Caco-2 (cell line): Measurements from ENCODE around the gene PROM2. TPM values are rescaled to one million over a fixed set of nuclear protein-coding genes. Genes with fewer than 3 reads are reported as not detected.
"Not testable (repeated sequence)": the region's sequence is repeated elsewhere in the genome, so short reads cannot be mapped to it uniquely, and the experiment has no call there.

ENCODE experiments used
- BruUV-seq: library from RNA; stranded (reverse); fragments of 400-500 nt; replicated peaks from 2 replicates; lab custom pipeline; 2021; lab: Mats Ljungman, UMichigan
- CTCF ChIA-PET: fragments of 300-600 bp; sonication (Branson Sonifier 250); formaldehyde crosslinking; loops from one replicate; lab custom pipeline; 2022; ENCODE audit warnings: antibody characterized with exemption; lab: Charles Lee
- POLR2A ChIA-PET: fragments of 300-600 bp; sonication (Branson Sonifier 250); formaldehyde crosslinking; loops from one replicate; lab custom pipeline; 2022; ENCODE audit warnings: antibody characterized with exemption; lab: Charles Lee
- DNase-seq, 2 experiments: peaks; one replicate each; pipeline versions ENCODE4 v3.0.0 to v3.0.0-alpha.2; 2020 to 2022
- H3K27me3 ChIP-seq: replicated peaks from 2 replicates; pipeline ENCODE4 v1.6.0; 2011; ENCODE audit warnings: low read length; ENCODE audit not compliant: control insufficient read depth, insufficient read depth
- H3K36me3 ChIP-seq: 2 replicates; pipeline ENCODE4 v1.5.1; 2011; ENCODE audit warnings: low read length; ENCODE audit not compliant: control insufficient read depth, insufficient read depth
- H3K4me1 ChIP-seq: fragments of 250-450 bp; sonication (Bioruptor Pico); 2 replicates; pipeline ENCODE4 v1.5.1; 2020; ENCODE audit warnings: mild to moderate bottlenecking
- H3K4me3 ChIP-seq: 2 replicates; pipeline ENCODE4 v1.5.1; 2011; ENCODE audit warnings: low read depth, mild to moderate bottlenecking, control low read depth, low read length
- H3K9me3 ChIP-seq: fragments of 250-450 bp; sonication (Bioruptor Pico); 2 replicates; pipeline ENCODE4 v1.5.1; 2020; ENCODE audit warnings: mild to moderate bottlenecking, moderate library complexity
- H3K27ac Mint-ChIP-seq: one replicate; pipeline ENCODE4 v1.8.0; 2022; ENCODE audit warnings: mixed read lengths; ENCODE audit not compliant: unreplicated experiment
- H3K27me3 Mint-ChIP-seq: one replicate; pipeline ENCODE4 v1.8.0; 2022; ENCODE audit warnings: mixed read lengths; ENCODE audit not compliant: insufficient read depth, unreplicated experiment
- H3K36me3 Mint-ChIP-seq: one replicate; pipeline ENCODE4 v1.8.0; 2022; ENCODE audit warnings: mild to moderate bottlenecking, mixed read lengths; ENCODE audit not compliant: insufficient read depth, unreplicated experiment
- H3K4me1 Mint-ChIP-seq: one replicate; pipeline ENCODE4 v1.8.0; 2022; ENCODE audit warnings: low read depth, mixed read lengths; ENCODE audit not compliant: unreplicated experiment
- H3K4me3 Mint-ChIP-seq: one replicate; pipeline ENCODE4 v1.8.0; 2022; ENCODE audit warnings: mild to moderate bottlenecking, moderate library complexity, mixed read lengths; ENCODE audit not compliant: unreplicated experiment
- H3K9me3 Mint-ChIP-seq: one replicate; pipeline ENCODE4 v1.8.0; 2022; ENCODE audit warnings: mixed read lengths; ENCODE audit not compliant: unreplicated experiment
- CTCF ChIP-seq, 2 experiments: fragments of 200-600 bp in 1 of 2; IDR thresholded peaks; 1 replicate in 1 of 2; 2 replicates in 1 of 2; pipeline versions ENCODE4 v1.5.1 to v1.8.0; 2011 to 2022; ENCODE audit warnings: antibody characterized with exemption in 1 of 2, control low read depth in 1 of 2, inconsistent platforms in 1 of 2, low read depth in 1 of 2, low read length in 1 of 2, mild to moderate bottlenecking in 1 of 2, moderate library complexity in 1 of 2; ENCODE audit not compliant: insufficient read depth in 1 of 2, severe bottlenecking in 1 of 2, unreplicated experiment in 1 of 2
- intact Hi-C: fragments of 100-400 bp; cut with micrococcal nuclease; formaldehyde crosslinking; loops from one replicate; pipeline ENCODE4 v1.10.0; 2022; ENCODE audit not compliant: unreplicated experiment
- total RNA-seq: library from RNA; stranded (reverse); gene quantifications from 2 replicates; pipeline ENCODE4 v1.2.3, GENCODE V29; 2022

Gene PROM2
- total RNA-seq, 1 experiment from 2014 or later, result 0.82 TPM

GRCh38 chr2:95238131-95238530 is 36.1 kb upstream of the PROM2 start:
- no peak overlapping the region for H3K4me3 Mint-ChIP-seq
- Histone ChIP-seq H3K9me3 (peaks cover 17% of the 10 kb centered on the region; the same call in 1 of the 2 replicates), H3K36me3 (no peaks in the 10 kb centered on the region), H3K4me3 (no peak overlapping the region), H3K4me1 (no peaks in the 10 kb centered on the region), H3K27me3 (no peaks in the 10 kb centered on the region)
- intact Hi-C loops, result no loop called here
- H3K9me3 Mint-ChIP-seq, result peaks cover 22% of the 10 kb centered on the region
- H3K4me1 Mint-ChIP-seq, result no peaks in the 10 kb centered on the region
- no peak for TF ChIP-seq CTCF (IDR thresholded peaks at IDR 0.05; ENCODE audit: insufficient read depth in 1 of 2, low read depth in 1 of 2, low read length in 1 of 2, severe bottlenecking in 1 of 2, unreplicated experiment in 1 of 2)
- H3K27me3 Mint-ChIP-seq, result no peaks in the 10 kb centered on the region
- peaks cover 5% of the 10 kb centered on the region for H3K36me3 Mint-ChIP-seq
- ChIA-PET CTCF (no interaction called here), POLR2A (no interaction called here)
- DNase-seq, result no peak
- no TSS peak for BruUV-seq
- no peak overlapping the region for H3K27ac Mint-ChIP-seq

GRCh38 chr2:95240091-95240490 is 34.2 kb upstream of the PROM2 start:
- no TSS peak for BruUV-seq
- POLR2A ChIA-PET, result no interaction called here

GRCh38 chr2:95240556-95240955 is 33.7 kb upstream of the PROM2 start:
- no peak for DNase-seq
- Histone ChIP-seq H3K4me1 (no peaks in the 10 kb centered on the region), H3K9me3 (peaks cover 17% of the 10 kb centered on the region; the same call in 1 of the 2 replicates), H3K27me3 (no peaks in the 10 kb centered on the region), H3K4me3 (no peak overlapping the region), H3K36me3 (no peaks in the 10 kb centered on the region)
- no peak for TF ChIP-seq CTCF (IDR thresholded peaks at IDR 0.05; ENCODE audit: insufficient read depth in 1 of 2, low read depth in 1 of 2, low read length in 1 of 2, severe bottlenecking in 1 of 2, unreplicated experiment in 1 of 2)
- CTCF ChIA-PET, result no interaction called here
- intact Hi-C loops, result no loop called here
- Mint-ChIP-seq H3K36me3 (peaks cover 5% of the 10 kb centered on the region), H3K27ac (no peak overlapping the region), H3K4me3 (no peak overlapping the region), H3K27me3 (no peaks in the 10 kb centered on the region), H3K9me3 (peaks cover 25% of the 10 kb centered on the region), H3K4me1 (no peaks in the 10 kb centered on the region)
- no TSS peak for BruUV-seq
- POLR2A ChIA-PET, result no interaction called here

More at GRCh38 chr2:95240091-95240490, 34.2 kb upstream of the PROM2 start:
- no peak for DNase-seq
- Histone ChIP-seq H3K4me3 (no peak overlapping the region), H3K4me1 (no peaks in the 10 kb centered on the region), H3K9me3 (peaks cover 17% of the 10 kb centered on the region; the same call in 1 of the 2 replicates), H3K27me3 (no peaks in the 10 kb centered on the region), H3K36me3 (no peaks in the 10 kb centered on the region)
- H3K36me3 Mint-ChIP-seq, result peaks cover 5% of the 10 kb centered on the region
- H3K27me3 Mint-ChIP-seq, result no peaks in the 10 kb centered on the region
- H3K27ac Mint-ChIP-seq, result no peak overlapping the region
- intact Hi-C loops, result no loop called here
- H3K9me3 Mint-ChIP-seq, result peaks cover 22% of the 10 kb centered on the region
- no peak for TF ChIP-seq CTCF (IDR thresholded peaks at IDR 0.05; ENCODE audit: insufficient read depth in 1 of 2, low read depth in 1 of 2, low read length in 1 of 2, severe bottlenecking in 1 of 2, unreplicated experiment in 1 of 2)
- H3K4me3 Mint-ChIP-seq, result no peak overlapping the region
- no peaks in the 10 kb centered on the region for H3K4me1 Mint-ChIP-seq
- CTCF ChIA-PET, result no interaction called here

- H3K4me1 ChIP-seq, H3K27me3 ChIP-seq, H3K4me1 Mint-ChIP-seq, H3K4me3 ChIP-seq, H3K36me3 Mint-ChIP-seq, CTCF ChIA-PET, H3K27me3 Mint-ChIP-seq, DNase-seq, POLR2A ChIA-PET, intact Hi-C loops, H3K4me3 Mint-ChIP-seq, H3K36me3 ChIP-seq, BruUV-seq, H3K27ac Mint-ChIP-seq: not testable (repeated sequence)
- peaks cover 33% of the 10 kb centered on the region for H3K9me3 Mint-ChIP-seq
- H3K9me3 ChIP-seq, result peaks cover 17% of the 10 kb centered on the region; the same call in 1 of the 2 replicates
Observed at GRCh38 chr2:95242084-95242483, 32.2 kb upstream of the PROM2 start.
